ENCODE measurements around the gene ATP2A3.

Gene ATP2A3

DNA sequence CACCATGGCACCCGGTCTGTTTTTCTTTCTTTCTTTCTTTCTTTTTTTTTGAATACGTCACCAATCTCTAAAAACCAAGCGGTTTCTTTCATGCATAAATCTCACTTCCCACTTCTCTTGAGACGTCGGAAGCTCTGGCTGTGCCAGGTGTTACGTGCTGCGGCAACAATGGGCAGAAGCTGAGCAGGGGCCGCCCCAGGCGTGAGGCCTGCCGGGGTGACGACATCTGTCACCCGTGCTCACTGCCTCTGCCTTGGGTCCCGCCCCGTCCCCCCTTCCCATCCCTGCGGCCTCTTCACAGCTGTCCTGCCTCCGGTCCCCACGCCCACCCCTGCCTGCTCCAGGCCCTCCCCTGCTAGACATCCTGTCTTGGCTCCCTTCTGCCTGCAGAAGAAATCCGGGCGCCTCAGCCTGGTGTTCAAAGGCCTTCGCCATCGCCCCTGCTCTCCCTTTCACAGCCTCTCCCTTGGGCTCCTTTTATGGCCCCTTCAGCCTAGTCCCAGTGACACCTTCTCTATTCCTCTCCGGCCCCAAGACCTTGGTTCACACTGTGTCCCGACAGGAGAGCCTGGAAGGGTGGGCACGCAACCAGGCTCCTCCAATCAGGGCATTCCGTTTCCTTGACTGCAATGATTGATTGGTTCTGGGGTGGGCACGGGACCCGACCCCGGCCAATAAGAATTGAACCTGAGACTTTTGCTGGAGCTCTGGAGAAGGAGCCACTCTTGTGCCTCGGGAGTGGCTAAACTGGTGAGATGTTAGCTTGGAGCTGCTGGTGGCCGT is 52.8 kb downstream of the ATP2A3 start:
- no peaks in the 10 kb centered on the region for H3K36me3 Mint-ChIP-seq
- peak overlapping the region; percentile 50 for H3K4me3 Mint-ChIP-seq
- H3K9me3 Mint-ChIP-seq, result no peaks in the 10 kb centered on the region
- peaks cover 75% of the 10 kb centered on the region for H3K4me1 Mint-ChIP-seq
- no peaks in the 10 kb centered on the region for H3K27me3 Mint-ChIP-seq
- ATAC-seq, result peak; percentile 91
- H3K27ac Mint-ChIP-seq, result peak overlapping the region; percentile 91

DNA sequence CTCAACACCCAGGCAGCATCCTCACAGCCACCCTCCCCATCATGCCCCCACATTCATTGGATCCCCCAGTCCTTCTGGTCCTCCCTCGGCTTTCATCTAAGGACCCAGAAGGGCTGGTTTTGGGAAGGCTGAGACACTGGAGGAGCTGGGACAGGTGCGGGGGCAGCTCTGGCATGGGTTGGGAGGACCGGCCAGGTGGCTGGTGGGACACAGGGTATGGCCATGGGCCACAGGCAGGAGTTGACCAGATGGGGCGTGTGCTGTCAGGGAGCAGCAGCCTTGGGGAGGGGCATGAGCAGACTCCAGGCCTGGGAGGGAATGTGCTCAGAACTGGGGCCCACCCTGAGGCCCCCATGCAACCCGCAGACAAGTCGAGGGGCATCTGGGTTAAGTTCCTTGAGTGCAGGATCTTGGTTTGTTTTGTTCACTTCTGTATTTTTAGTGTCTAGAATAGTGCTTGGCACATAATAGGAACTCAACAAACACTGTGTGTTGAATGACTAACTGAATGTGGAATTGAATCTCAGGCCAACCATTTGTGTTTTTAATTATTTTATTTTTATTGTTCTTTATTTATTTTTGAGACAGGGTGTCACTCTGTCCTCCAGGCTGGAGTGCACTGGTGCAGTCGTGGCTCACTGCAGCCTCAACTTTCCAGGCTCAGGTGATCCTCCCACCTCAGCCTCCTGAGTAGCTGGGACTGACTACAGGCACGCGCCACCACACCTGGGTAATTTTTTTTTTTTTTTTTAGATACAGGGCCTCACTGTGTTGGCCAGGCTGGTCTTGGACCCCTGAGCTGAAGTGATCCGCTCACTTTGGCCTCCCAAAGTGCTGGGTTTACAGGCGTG is 53.6 kb downstream of the ATP2A3 start:
- no peak for ATAC-seq
- H3K4me3 Mint-ChIP-seq, result peak overlapping the region; percentile 50
- H3K4me1 Mint-ChIP-seq, result peaks cover 67% of the 10 kb centered on the region
- H3K9me3 Mint-ChIP-seq, result no peaks in the 10 kb centered on the region
- H3K27ac Mint-ChIP-seq, result peak overlapping the region; percentile 91
- no peaks in the 10 kb centered on the region for H3K36me3 Mint-ChIP-seq
- H3K27me3 Mint-ChIP-seq, result no peaks in the 10 kb centered on the region

DNA sequence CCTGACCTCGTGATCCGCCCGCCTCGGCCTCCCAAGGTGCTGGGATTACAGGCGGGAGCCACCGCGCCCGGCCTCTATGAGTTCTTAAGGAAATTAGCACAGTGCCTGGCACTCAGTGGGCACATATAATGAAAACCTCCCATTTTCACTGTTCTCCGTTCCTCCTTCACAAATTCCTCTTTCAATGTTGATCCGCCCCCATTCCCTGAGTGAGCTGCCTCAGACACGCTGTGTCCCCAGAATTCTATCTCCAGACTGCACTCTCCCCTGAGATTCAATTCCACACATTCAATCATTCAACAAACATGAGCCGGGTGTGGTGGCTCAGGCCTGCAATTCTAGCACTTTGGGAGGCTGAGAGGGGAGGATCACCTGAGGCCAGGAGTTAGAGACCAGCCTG is 55.0 kb downstream of the ATP2A3 start:
- H3K9me3 Mint-ChIP-seq, result no peaks in the 10 kb centered on the region
- H3K4me1 Mint-ChIP-seq, result peaks cover 65% of the 10 kb centered on the region
- H3K36me3 Mint-ChIP-seq, result no peaks in the 10 kb centered on the region
- ATAC-seq, result no peak
- H3K27me3 Mint-ChIP-seq, result no peaks in the 10 kb centered on the region
- peak overlapping the region; percentile 91 for H3K27ac Mint-ChIP-seq
- no peak overlapping the region for H3K4me3 Mint-ChIP-seq

DNA sequence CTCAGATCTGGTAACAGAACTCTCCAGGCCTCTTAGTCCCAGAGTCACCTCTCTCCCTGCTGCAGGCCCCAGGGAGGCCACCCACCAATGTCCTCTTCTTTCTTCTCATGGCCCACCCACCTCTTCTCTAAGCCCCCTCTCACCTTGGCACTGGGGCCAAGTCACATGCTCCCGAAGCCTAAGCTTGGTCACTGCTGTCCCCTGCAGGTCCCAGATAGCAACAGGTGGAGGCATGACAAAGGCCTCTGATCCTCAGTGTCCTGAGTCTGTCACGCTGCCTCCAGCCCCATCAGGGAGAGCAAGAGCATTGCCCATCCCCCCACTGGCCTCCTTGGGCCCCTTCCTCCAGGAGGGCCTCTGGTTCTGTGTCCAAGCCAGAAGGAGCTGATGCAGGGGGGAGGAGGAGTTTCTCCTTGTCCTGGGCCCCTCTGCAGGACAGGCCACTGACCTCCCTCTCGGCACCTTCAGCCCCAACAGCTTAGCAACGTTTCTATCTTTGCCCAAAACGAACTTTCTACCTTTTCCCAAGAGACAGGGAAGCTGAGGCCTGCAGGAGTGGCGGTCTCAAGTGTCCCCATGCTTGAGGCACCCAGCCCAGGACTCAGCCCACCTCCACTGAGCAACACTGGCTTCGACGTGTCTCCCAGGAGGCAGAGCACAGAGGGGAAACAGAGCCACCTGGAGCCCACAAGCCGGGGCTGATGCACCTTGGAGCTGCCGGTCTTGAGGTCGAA is 56.6 kb downstream of the ATP2A3 start:
- Mint-ChIP-seq H3K4me1 (peaks cover 57% of the 10 kb centered on the region), H3K4me3 (no peak overlapping the region), H3K27ac (peak overlapping the region; percentile 42), H3K27me3 (no peaks in the 10 kb centered on the region), H3K9me3 (no peaks in the 10 kb centered on the region), H3K36me3 (no peaks in the 10 kb centered on the region)
- no peak for ATAC-seq

DNA sequence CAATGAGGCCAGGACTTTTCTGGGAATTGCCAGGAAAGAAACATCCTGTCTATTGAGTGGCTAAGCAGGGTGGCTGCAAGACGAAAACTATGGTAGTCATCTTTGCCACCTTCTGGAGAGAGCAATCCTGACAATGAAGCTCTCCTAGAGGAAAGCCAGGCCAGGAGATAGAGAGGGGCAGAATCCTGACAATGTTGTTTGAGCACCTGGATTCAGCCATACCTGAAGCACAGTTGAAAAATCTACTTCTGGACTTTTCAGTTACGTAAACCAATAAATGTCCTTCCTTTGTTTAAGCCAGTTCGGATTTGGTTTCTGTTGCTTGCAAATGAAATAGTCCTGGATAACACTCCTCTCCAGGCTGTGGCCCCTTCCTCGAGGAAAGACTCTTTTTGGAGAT is 57.4 kb downstream of the ATP2A3 start:
- H3K9me3 Mint-ChIP-seq, result no peaks in the 10 kb centered on the region
- H3K27me3 Mint-ChIP-seq, result no peaks in the 10 kb centered on the region
- no peak for ATAC-seq
- no peak overlapping the region for H3K4me3 Mint-ChIP-seq
- H3K27ac Mint-ChIP-seq, result peak overlapping the region; percentile 42
- no peaks in the 10 kb centered on the region for H3K36me3 Mint-ChIP-seq
- peaks cover 49% of the 10 kb centered on the region for H3K4me1 Mint-ChIP-seq

DNA sequence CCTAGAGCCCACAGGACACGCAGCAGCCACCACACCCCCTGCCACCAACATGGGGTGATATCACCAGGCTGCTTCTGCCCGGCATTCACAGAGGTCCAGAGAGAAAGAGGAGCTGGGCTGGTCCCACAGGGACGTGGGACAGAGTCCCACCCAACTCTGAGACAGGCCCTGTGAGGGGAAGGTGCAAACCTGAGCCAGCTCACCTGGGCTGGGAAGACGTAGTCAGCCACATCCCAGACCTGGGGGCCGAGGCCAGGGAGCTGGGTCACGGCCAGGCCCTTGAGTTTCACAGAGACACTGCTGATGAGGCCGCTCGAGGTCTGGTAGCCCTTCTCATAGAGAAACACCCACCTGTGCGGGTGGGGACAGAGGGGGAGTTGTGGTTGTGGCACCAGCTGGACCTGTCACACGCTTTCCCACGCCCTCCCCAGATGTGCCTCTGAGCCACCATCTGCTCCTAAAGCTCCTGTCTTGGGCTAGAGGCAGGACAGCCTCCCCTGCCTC is 59.2 kb downstream of the ATP2A3 start:
- Mint-ChIP-seq H3K9me3 (no peaks in the 10 kb centered on the region), H3K4me3 (no peak overlapping the region), H3K36me3 (no peaks in the 10 kb centered on the region), H3K27ac (peak overlapping the region; percentile 65), H3K4me1 (peaks cover 31% of the 10 kb centered on the region), H3K27me3 (peaks cover 9% of the 10 kb centered on the region)
- ATAC-seq, result peak; percentile 61

DNA sequence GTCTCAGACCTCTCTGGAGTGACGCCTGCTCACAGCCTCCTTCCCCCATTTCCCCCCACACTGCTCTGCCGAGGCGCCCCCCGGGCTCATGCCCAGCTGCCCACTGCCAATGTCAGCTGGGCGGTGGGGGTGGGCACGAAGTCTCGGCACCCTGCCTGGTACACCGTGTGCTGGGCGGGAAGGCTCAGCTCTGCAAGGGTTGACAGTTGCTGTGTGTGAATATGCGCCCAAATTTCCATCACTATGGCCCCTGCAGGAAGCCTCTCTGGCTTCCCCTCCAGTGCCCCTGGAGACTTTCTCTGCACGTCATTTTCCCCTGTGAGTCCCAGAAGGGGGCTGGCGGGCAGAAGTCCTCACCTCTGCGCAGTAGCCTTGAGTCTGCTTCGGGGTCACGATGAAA is 59.7 kb downstream of the ATP2A3 start:
- Mint-ChIP-seq H3K4me3 (peak overlapping the region; percentile 39), H3K36me3 (no peaks in the 10 kb centered on the region), H3K9me3 (no peaks in the 10 kb centered on the region)

DNA sequence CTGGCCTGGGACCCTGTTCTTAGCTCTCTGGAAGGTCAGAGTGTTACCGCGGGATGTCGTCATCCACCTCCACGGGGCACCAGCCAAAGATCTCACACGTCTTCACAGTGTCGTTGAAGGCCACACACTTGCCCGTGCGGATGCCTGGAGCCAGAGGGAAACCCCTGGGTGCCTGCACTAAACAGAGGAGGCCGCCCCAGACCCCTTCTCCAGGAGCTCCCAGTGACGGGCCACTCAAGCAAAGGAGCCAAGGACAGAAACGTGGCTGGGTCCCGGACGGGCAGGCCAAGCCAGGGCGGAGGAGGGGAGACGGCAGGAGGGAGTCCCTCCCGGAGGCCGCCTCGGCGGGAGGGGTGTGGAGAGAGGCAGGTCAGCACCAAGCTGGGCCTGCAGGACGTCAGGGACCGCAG is 60.4 kb downstream of the ATP2A3 start:
- Mint-ChIP-seq H3K4me1 (peaks cover 24% of the 10 kb centered on the region), H3K27ac (peak overlapping the region; percentile 65), H3K4me3 (no peak overlapping the region), H3K27me3 (peaks cover 9% of the 10 kb centered on the region), H3K9me3 (no peaks in the 10 kb centered on the region), H3K36me3 (no peaks in the 10 kb centered on the region)
- ATAC-seq, result no peak

More for the DNA sequence above, 59.7 kb downstream of the ATP2A3 start:
- H3K4me1 Mint-ChIP-seq, result peaks cover 29% of the 10 kb centered on the region
- H3K27ac Mint-ChIP-seq, result peak overlapping the region; percentile 65
- peaks cover 9% of the 10 kb centered on the region for H3K27me3 Mint-ChIP-seq
- peak; percentile 70 for ATAC-seq

DNA sequence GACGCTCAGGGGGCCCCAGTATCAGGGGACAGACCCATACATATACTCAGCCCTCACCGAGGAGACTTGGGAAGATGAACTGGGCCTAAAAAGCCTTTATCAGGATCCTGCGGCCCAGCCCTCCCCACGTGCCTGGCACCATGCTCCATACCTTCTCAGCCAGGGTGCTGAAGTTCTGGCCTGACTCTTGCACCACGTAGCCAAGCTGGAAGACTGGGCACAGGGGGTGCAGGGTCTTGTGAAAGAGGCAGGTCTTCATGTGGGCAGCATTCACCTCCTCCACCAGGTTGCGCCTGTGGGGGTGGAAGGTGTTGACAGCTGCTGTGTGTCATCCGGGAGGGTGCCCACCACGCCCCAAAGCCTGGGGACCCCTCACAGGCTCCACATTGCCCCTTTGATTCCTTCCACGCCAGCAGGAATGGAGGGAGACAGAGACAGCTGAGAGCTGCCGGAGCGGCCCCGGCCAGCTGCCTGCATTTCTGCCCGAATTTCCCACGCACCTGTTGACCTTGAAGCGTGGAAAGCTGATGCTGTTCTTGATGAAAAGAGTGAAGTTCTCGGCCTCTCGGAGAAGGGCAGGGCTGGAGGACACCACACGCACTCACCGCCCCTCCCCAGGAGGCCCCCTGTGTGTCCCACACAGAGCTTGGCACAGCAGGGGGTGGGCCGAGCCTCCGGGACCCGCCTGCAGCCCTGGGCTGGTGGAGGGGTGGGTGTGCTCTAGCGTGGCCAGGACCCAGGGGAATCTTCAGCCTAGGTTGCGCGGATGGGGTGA is 61.0 kb downstream of the ATP2A3 start:
- Mint-ChIP-seq H3K36me3 (no peaks in the 10 kb centered on the region), H3K27me3 (peaks cover 9% of the 10 kb centered on the region), H3K4me1 (peaks cover 24% of the 10 kb centered on the region), H3K9me3 (no peaks in the 10 kb centered on the region), H3K4me3 (no peak overlapping the region), H3K27ac (peak overlapping the region; percentile 65)
- no peak for ATAC-seq

DNA sequence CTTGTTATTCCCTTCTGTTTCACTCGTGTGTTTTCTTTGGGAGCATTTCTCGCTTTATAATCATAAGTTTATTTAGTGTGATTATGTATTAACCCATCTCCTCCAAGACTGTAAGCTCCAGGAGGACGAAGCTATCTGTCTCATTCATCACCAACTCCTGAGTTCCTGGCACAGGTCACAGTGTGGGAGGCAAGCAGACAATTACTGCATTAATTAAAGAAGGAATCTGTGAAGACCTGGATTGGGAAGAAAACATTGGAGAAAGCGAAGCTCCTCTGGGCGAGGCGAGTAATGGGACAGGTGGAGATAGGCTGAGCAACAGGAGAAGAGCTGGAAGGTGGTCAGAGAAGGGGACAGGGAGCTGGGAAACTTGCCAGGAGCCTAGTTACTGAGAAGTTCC is 63.6 kb downstream of the ATP2A3 start:
- Mint-ChIP-seq H3K4me1 (peaks cover 18% of the 10 kb centered on the region), H3K4me3 (no peak overlapping the region), H3K27me3 (peaks cover 9% of the 10 kb centered on the region), H3K9me3 (no peaks in the 10 kb centered on the region), H3K36me3 (no peaks in the 10 kb centered on the region), H3K27ac (no peak overlapping the region)
- no peak for ATAC-seq

DNA sequence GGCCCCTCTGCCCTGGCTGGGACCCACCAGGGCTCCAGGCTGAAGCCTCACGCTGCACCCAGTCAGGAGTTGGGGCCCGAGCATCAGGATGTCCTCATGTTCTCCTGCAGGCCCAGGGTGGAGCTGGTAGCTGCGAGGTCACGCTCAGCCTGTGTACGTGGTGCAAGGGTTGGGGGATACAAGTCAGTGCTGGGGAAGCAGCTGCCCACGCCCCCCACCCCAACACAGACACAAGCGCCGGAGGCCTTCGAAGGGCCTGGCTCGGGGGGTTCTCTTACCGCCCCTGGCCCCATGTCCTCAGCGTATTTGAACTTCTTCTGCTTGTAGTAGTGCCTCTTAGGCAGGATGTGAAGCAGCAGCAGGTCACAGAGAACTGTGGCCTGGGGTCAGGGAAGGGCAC is 66.5 kb downstream of the ATP2A3 start:
- ATAC-seq, result no peak
- peaks cover 17% of the 10 kb centered on the region for H3K4me1 Mint-ChIP-seq
- H3K36me3 Mint-ChIP-seq, result no peaks in the 10 kb centered on the region
- no peak overlapping the region for H3K27ac Mint-ChIP-seq
- H3K27me3 Mint-ChIP-seq, result peaks cover 9% of the 10 kb centered on the region
- H3K4me3 Mint-ChIP-seq, result no peak overlapping the region
- no peaks in the 10 kb centered on the region for H3K9me3 Mint-ChIP-seq

DNA sequence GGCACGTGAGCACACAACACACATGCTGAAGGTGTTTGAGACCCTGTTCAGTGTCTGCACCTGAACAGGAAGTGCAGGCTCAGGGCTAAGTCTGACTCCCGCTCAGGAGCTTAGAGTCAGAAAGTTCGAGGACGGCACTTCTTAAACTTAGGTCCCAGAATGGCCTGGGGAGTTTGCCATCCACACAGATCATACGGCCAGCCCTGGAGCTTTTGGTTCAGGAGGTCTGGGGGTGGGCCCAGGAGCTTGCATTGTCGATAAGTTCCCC is 67.3 kb downstream of the ATP2A3 start:
- H3K9me3 Mint-ChIP-seq, result no peaks in the 10 kb centered on the region
- peaks cover 9% of the 10 kb centered on the region for H3K27me3 Mint-ChIP-seq
- ATAC-seq, result no peak
- H3K4me1 Mint-ChIP-seq, result peaks cover 20% of the 10 kb centered on the region
- H3K27ac Mint-ChIP-seq, result no peak overlapping the region
- no peak overlapping the region for H3K4me3 Mint-ChIP-seq
- H3K36me3 Mint-ChIP-seq, result no peaks in the 10 kb centered on the region

DNA sequence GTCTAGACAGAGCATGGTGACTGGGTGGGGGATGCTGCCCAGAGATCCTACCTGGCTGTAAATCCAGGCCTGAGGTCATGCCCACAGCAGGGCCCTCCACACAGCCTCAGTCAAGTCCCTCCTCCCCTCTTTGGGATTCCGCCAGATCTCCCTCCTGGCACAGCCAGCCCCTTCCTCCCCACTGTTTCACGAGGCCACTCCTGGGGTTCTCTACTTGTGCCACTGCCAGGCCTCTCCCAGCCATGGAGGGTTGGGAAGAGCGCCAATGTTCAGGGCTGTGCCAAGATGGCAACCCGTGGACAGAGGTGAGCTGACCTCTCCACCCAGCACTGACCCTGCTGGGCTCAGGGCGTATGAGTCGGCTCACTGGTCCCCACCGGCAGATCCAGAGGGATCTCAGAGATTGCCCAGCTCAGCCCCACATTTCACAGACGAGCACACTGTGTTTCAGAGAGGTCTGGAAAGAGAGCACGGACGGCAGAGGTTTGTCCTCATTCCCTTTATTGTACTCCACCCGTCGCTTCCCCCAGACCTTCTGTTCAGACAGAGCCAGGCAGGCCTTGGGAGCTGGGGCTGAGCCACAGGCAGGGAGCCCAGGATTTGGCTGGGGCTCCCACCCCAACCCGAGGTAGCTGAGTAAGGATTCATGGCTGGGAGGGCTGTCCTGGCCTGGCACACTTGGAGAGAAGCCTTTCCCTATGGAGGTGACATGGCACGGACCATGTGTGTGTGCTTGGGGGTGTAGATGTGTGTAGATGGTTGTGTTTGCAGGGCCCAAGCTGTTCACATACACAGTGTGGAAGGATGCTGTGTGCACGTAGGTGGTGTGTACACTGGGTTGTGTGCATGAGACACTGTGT is 67.9 kb downstream of the ATP2A3 start:
- Mint-ChIP-seq H3K36me3 (no peaks in the 10 kb centered on the region), H3K4me3 (no peak overlapping the region), H3K4me1 (peaks cover 25% of the 10 kb centered on the region), H3K27me3 (peaks cover 9% of the 10 kb centered on the region), H3K27ac (no peak overlapping the region), H3K9me3 (no peaks in the 10 kb centered on the region)
- no peak for ATAC-seq

DNA sequence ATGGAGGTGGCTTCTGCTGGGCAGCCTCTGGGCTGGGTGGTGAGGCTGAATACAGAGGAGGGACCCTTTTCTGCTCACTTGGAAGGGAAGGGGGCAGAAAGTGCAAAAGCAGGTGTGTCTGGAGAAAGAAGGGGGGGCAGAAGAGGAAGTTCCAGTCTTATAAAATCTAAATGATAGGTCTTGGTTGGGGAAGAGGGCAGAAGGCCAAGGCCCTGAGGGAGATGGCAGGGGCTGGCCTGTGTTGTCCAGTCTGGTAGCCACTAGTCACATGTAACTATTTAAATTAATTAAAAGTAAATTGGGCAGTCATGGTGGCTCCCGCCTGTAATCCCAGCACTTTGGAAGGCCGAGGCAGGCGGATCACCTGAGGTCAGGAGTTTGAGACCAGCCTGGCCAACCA is 68.9 kb downstream of the ATP2A3 start:
- H3K4me3 Mint-ChIP-seq, result no peak overlapping the region
- H3K36me3 Mint-ChIP-seq, result no peaks in the 10 kb centered on the region
- H3K27ac Mint-ChIP-seq, result no peak overlapping the region
- ATAC-seq, result no peak
- no peaks in the 10 kb centered on the region for H3K9me3 Mint-ChIP-seq
- peaks cover 1% of the 10 kb centered on the region for H3K27me3 Mint-ChIP-seq
- peaks cover 35% of the 10 kb centered on the region for H3K4me1 Mint-ChIP-seq
